Uterus (tissue), 4 donors: ENCODE results near the gene ZFP69. TPM values are rescaled to one million over a fixed set of nuclear protein-coding genes. Genes with fewer than 3 reads are reported as not detected.

ENCODE experiments used
- DNase-seq, 2 donors: peaks; one replicate each; pipeline ENCODE4 v3.0.0-alpha.2; 2019 to 2020
- H3K27ac ChIP-seq, 2 donors: fragments of 200-600 bp; sonication (generic); 1 replicate in 1 of 2; 2 replicates in 1 of 2; pipeline ENCODE4 v1.5.1; 2016 to 2018
- H3K27me3 ChIP-seq, 2 donors: fragments of 200-600 bp; sonication (generic); one replicate each; pipeline ENCODE4 v1.5.1; 2018 to 2019; ENCODE audit warnings: control low read depth in 1 of 2
- H3K36me3 ChIP-seq, 2 donors: fragments of 200-600 bp; sonication (generic); one replicate each; pipeline ENCODE4 v1.5.1; 2019; ENCODE audit warnings: control low read depth in 1 of 2
- H3K4me1 ChIP-seq, 2 donors: fragments of 200-600 bp; sonication (generic); one replicate each; pipeline ENCODE4 v1.5.1; 2018 to 2019; ENCODE audit warnings: control low read depth in 1 of 2
- H3K4me3 ChIP-seq, 2 donors: fragments of 200-600 bp; sonication (generic); 1 replicate in 1 of 2; 2 replicates in 1 of 2; pipeline ENCODE4 v1.5.1; 2018 to 2019; ENCODE audit warnings: mild to moderate bottlenecking in 1 of 2
- H3K9me3 ChIP-seq, 2 donors: fragments of 200-600 bp; sonication (generic); one replicate each; pipeline ENCODE4 v1.5.1; 2019; ENCODE audit warnings: control low read depth in 1 of 2
- CTCF ChIP-seq, 4 experiments: fragments of 200-600 bp in 2 of 4; fragments of 450-650 bp in 2 of 4; sonication (generic) in 2 of 4; IDR thresholded peaks; one replicate each; pipeline ENCODE4 v1.5.1; 2016 to 2019; ENCODE audit warnings: antibody characterized with exemption in 4 of 4, mild to moderate bottlenecking in 2 of 4, moderate library complexity in 1 of 4
- POLR2A ChIP-seq, 2 donors: fragments of 450-650 bp; IDR thresholded peaks; one replicate each; pipeline ENCODE4 v1.6.1; 2016; ENCODE audit warnings: antibody characterized with exemption in 2 of 2, mild to moderate bottlenecking in 1 of 2, moderate library complexity in 1 of 2
- intact Hi-C: fragments of 100-400 bp; cut with DNase I; formaldehyde crosslinking; loops from one replicate; pipeline ENCODE4 v1.15.1; 2023; ENCODE audit warnings: low total_unique reads
- total RNA-seq, 4 donors: library from RNA; depleted of rRNA in 3 of 4; stranded (reverse); fragments of >200 nt in 3 of 4; gene quantifications; one replicate each; pipeline versions ENCODE4 v1.1.0 to v1.2.4, GENCODE V29; 2014 to 2023
- donor health status: DM: yes; HTN: yes; CAD: no.

ZFP69 gene
- total RNA-seq, 4 donors from 2014 or later, result 0.26 to 9.0 (median 6.2) TPM; not detected in 1

GRCh38 chr1:40532062-40532389, 54.9 kb downstream of the ZFP69 start:
- TF ChIP-seq CTCF (IDR thresholded peaks at IDR 0.05) (no peak), POLR2A (IDR thresholded peaks at IDR 0.05) (no peak)
- H3K27me3 ChIP-seq, result no peaks in the 10 kb centered on the region
- intact Hi-C loops, result no loop called here
- no peak for DNase-seq
- H3K36me3 ChIP-seq, result no peaks in the 10 kb centered on the region
- H3K4me3 ChIP-seq, result peak overlapping the region; percentile 47 to 72
- peaks cover 0 to 6% of the 10 kb centered on the region in 2 donors for H3K4me1 ChIP-seq
- no peaks in the 10 kb centered on the region for H3K9me3 ChIP-seq
- H3K27ac ChIP-seq, result peak overlapping the region; percentile 76 to 85

GRCh38 chr1:40532844-40533424, 55.8 kb downstream of the ZFP69 start:
- no peaks in the 10 kb centered on the region for H3K36me3 ChIP-seq
- no peak for TF ChIP-seq POLR2A (IDR thresholded peaks at IDR 0.05)
- TF ChIP-seq CTCF (IDR thresholded peaks at IDR 0.05), result peak; percentile 12 to 48 (median 25)
- H3K27me3 ChIP-seq, result no peaks in the 10 kb centered on the region
- intact Hi-C loops, result no loop called here
- no peak overlapping the region for H3K27ac ChIP-seq
- H3K4me1 ChIP-seq, result peaks cover 0 to 6% of the 10 kb centered on the region in 2 donors
- H3K9me3 ChIP-seq, result no peaks in the 10 kb centered on the region
- no peak for DNase-seq
- H3K4me3 ChIP-seq, result no peak overlapping the region

- DNase-seq, result no peak
- H3K4me1 ChIP-seq, result peaks cover 0 to 6% of the 10 kb centered on the region in 2 donors
- H3K36me3 ChIP-seq, result no peaks in the 10 kb centered on the region
- H3K27ac ChIP-seq, result no peak overlapping the region
- no peaks in the 10 kb centered on the region for H3K9me3 ChIP-seq
- no peak for TF ChIP-seq CTCF (IDR thresholded peaks at IDR 0.05)
- no peaks in the 10 kb centered on the region for H3K27me3 ChIP-seq
- H3K4me3 ChIP-seq, result no peak overlapping the region
- intact Hi-C loops, result no loop called here
These were observed 57.5 kb downstream of the ZFP69 start for GRCh38 chr1:40534589-40534988.

GRCh38 chr1:40535732-40536131, 58.6 kb downstream of the ZFP69 start:
- TF ChIP-seq CTCF (IDR thresholded peaks at IDR 0.05), result no peak
- no peak for TF ChIP-seq POLR2A (IDR thresholded peaks at IDR 0.05)
- Histone ChIP-seq H3K27me3 (no peaks in the 10 kb centered on the region), H3K36me3 (no peaks in the 10 kb centered on the region), H3K4me1 (peaks cover 0 to 6% of the 10 kb centered on the region in 2 donors), H3K4me3 (no peak overlapping the region), H3K9me3 (no peaks in the 10 kb centered on the region), H3K27ac (no peak overlapping the region)
- DNase-seq, result no peak
- intact Hi-C loops, result no loop called here

- Histone ChIP-seq H3K4me1 (no peaks in the 10 kb centered on the region), H3K36me3 (no peaks in the 10 kb centered on the region), H3K9me3 (no peaks in the 10 kb centered on the region), H3K4me3 (no peak overlapping the region), H3K27ac (no peak overlapping the region), H3K27me3 (no peaks in the 10 kb centered on the region)
- TF ChIP-seq POLR2A (IDR thresholded peaks at IDR 0.05) (no peak), CTCF (IDR thresholded peaks at IDR 0.05) (no peak)
- intact Hi-C loops, result no loop called here
- no peak for DNase-seq
These were observed 62.2 kb downstream of the ZFP69 start for GRCh38 chr1:40539338-40539737.

Other genes starting within 250 kb of the ZFP69 start
- gene TMCO2, start 229.4 kb upstream of the ZFP69 start, total RNA-seq, result not detected
- 10 to 100 TPM; 17.9 to 79.1 (median 56.2) TPM for gene ZMPSTE24, start 219.1 kb upstream of the ZFP69 start, total RNA-seq
- 10 to 100 TPM in 1 of 4 donors, 1 to 10 TPM in 3; 2.0 to 27.0 (median 4.8) TPM for gene COL9A2, start 160.0 kb upstream of the ZFP69 start, total RNA-seq
- gene SMAP2, start 103.6 kb upstream of the ZFP69 start, total RNA-seq, result 10 to 100 TPM; 11.1 to 24.8 (median 18.6) TPM
- 1 to 10 TPM in 2 of 4 donors, under 1 TPM in 1, not detected in 1; 0.88 to 7.7 (median 1.0) TPM for gene ZFP69B, start 26.8 kb upstream of the ZFP69 start, total RNA-seq
- gene EXO5, start 31.5 kb downstream of the ZFP69 start, total RNA-seq, result 10 to 100 TPM in 1 of 4 donors, 1 to 10 TPM in 3; 5.3 to 22.6 (median 8.2) TPM
- gene ZNF684, start 54.3 kb downstream of the ZFP69 start, total RNA-seq, result 10 to 100 TPM in 2 of 4 donors, 1 to 10 TPM in 2; 2.7 to 11.8 (median 8.0) TPM
- 10 to 100 TPM in 1 of 4 donors, 1 to 10 TPM in 3; 1.8 to 14.0 (median 5.4) TPM for gene RIMS3, start 188.4 kb downstream of the ZFP69 start, total RNA-seq
- 10 to 100 TPM; 31.8 to 63.3 (median 44.0) TPM for gene NFYC, start 214.4 kb downstream of the ZFP69 start, total RNA-seq